ENCODE measurements around the gene IRF2BPL.

IRF2BPL gene

DNA sequence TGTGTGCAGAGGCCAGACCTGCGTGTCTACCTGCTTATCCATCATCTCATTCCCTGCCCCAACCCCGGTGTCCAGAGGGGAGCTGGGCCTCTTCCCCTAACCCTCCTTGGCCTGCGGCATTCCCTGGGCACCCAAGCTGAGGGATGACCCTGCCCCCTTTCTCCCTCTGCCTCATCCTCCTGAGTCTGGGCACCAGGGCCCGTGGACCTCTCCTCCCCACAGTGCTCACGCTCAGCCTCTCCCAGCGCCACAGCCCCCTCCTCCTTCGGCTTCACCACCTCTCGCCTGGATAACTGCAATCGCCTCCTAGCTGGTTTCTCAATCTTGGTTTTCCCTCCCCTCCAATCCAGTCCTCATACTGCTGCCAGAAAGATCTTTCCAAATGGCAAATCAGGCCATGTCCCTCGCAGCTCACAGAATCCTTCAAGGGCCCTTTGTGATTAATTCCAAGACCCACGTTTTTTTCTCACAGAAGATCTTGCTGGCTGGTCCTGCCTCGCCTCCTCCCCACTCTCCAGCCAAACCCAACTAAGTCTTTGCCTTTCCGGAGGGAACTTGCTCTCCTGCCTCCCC, 16.2 kb downstream of the IRF2BPL start:
- H3K4me3 Mint-ChIP-seq, result no peak overlapping the region
- H3K9me3 Mint-ChIP-seq, result no peaks in the 10 kb centered on the region
- H3K27ac Mint-ChIP-seq, result no peak overlapping the region
- H3K27me3 Mint-ChIP-seq, result no peaks in the 10 kb centered on the region
- no peaks in the 10 kb centered on the region for H3K36me3 Mint-ChIP-seq
- H3K4me1 Mint-ChIP-seq, result peaks cover 23% of the 10 kb centered on the region

DNA sequence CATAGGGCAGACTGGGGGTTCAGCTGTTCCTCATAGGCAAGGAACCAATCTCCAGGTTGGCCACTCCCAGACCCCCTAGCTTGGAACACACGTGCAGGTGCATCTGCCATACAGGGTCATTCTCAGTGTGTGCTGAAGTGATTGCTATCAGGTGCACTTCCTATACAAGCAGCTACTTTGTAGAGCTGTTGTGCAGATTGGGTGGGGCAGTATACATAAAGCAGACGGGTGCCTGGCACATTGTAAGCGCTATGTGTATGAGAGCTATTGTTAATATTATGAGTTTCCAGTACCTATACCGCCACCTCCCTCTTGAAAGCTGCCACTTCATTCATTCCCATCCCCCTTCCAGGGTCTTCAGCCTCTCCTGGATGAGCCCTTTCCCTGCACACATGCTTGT, 17.3 kb downstream of the IRF2BPL start:
- Mint-ChIP-seq H3K27ac (peak overlapping the region; percentile 3), H3K4me3 (no peak overlapping the region), H3K4me1 (peaks cover 23% of the 10 kb centered on the region), H3K27me3 (no peaks in the 10 kb centered on the region), H3K36me3 (no peaks in the 10 kb centered on the region), H3K9me3 (no peaks in the 10 kb centered on the region)

DNA sequence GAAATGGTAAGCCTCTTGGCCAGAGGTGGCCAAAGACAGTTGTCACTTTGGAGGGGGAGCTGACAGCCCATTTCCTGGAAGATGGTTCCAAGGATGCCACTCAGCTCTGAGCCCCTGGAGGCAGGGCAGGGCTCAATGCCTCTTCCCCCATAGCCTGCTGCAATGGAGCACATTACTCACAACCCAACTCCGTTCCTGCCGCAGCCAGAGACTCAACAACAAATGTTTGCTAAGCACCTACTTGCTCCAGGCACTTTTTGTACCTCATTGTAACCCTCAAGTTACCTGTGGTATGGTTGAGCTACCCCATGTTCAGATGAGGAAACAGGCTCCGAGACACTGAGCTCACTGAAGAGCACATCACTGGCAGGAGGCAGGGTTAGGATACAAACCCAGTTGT, 19.5 kb downstream of the IRF2BPL start:
- Mint-ChIP-seq H3K4me3 (no peak overlapping the region), H3K27ac (no peak overlapping the region), H3K4me1 (peaks cover 23% of the 10 kb centered on the region), H3K27me3 (no peaks in the 10 kb centered on the region), H3K36me3 (no peaks in the 10 kb centered on the region), H3K9me3 (no peaks in the 10 kb centered on the region)

- H3K27me3 Mint-ChIP-seq, result no peaks in the 10 kb centered on the region
- no peak overlapping the region for H3K4me3 Mint-ChIP-seq
- H3K36me3 Mint-ChIP-seq, result no peaks in the 10 kb centered on the region
- no peaks in the 10 kb centered on the region for H3K9me3 Mint-ChIP-seq
- H3K27ac Mint-ChIP-seq, result no peak overlapping the region
- H3K4me1 Mint-ChIP-seq, result peaks cover 23% of the 10 kb centered on the region
These were observed 20.0 kb downstream of the IRF2BPL start for GRCh38 chr14:77008541-77008940.

DNA sequence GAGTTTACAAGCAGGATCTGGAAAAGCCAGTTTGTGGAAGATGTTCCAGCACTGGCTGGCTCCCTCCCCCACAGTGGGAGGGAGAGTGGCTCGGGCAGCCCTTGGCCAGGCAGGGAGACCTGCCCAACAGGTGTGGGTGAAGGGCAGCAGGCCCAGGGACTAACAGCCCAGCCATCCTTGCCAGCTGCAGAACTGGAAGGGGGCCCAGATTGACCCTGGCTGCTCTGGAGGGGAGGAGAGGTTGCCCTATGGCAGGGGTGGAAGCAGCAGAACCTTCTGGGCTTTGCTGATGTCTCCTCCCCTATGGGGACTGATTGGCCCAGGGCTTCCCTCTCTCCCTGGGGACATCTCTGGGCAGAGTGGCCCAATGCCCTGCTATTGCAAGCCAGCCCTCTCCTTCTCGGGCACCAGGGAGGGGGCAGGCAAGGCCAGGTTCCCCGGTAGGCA, 20.5 kb downstream of the IRF2BPL start:
- Mint-ChIP-seq H3K27me3 (no peaks in the 10 kb centered on the region), H3K36me3 (no peaks in the 10 kb centered on the region), H3K4me3 (no peak overlapping the region), H3K9me3 (no peaks in the 10 kb centered on the region), H3K4me1 (peaks cover 23% of the 10 kb centered on the region), H3K27ac (no peak overlapping the region)

DNA sequence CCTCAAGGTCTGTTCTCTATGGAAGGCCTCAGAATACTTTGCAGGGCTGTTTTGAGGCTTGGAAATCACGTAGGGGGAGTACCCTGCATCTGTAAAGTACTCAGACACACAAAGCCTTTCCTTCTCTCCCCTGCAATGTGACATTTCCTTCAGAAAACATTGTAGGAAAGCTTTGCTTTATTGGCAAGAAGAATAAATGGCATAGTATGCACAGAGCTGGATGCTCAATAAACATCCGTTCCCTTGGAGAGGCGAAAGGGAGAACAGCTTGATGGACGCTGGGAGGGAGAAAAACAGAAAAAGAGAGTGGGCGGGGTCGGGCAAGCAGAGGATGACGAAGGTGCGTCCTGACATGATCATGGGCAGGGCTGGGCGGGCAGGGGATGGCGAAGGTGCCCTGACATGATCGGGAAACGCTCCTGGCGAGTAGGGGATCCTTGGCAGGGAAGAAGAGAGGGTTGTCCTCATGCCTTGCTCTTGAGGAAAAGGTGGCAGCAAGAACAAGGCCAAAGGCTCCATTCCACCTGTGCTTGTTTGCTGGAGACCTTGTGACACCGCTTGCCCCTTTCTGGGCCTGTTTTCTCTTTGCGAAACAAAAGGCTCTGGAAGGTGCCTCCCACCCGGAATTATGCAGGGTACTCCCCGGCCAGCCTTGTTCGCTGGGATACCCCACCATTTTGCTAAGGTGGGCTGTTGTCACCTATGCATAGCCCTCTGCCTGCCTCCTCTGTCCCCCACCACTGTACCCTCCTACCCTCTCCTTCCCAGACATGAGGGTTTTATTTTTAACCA, 21.1 kb downstream of the IRF2BPL start:
- Mint-ChIP-seq H3K9me3 (no peaks in the 10 kb centered on the region), H3K27me3 (no peaks in the 10 kb centered on the region), H3K36me3 (no peaks in the 10 kb centered on the region), H3K4me3 (no peak overlapping the region), H3K27ac (no peak overlapping the region), H3K4me1 (peaks cover 22% of the 10 kb centered on the region)

- H3K27ac Mint-ChIP-seq, result no peak overlapping the region
- H3K9me3 Mint-ChIP-seq, result no peaks in the 10 kb centered on the region
- H3K4me3 Mint-ChIP-seq, result no peak overlapping the region
- H3K36me3 Mint-ChIP-seq, result no peaks in the 10 kb centered on the region
- no peaks in the 10 kb centered on the region for H3K27me3 Mint-ChIP-seq
- peaks cover 13% of the 10 kb centered on the region for H3K4me1 Mint-ChIP-seq
These were observed 22.4 kb downstream of the IRF2BPL start for GRCh38 chr14:77006132-77006531.

GRCh38 chr14:77005559-77005958, 22.9 kb downstream of the IRF2BPL start:
- H3K27me3 Mint-ChIP-seq, result no peaks in the 10 kb centered on the region
- H3K36me3 Mint-ChIP-seq, result no peaks in the 10 kb centered on the region
- H3K9me3 Mint-ChIP-seq, result no peaks in the 10 kb centered on the region
- H3K4me3 Mint-ChIP-seq, result no peak overlapping the region
- peaks cover 13% of the 10 kb centered on the region for H3K4me1 Mint-ChIP-seq
- no peak overlapping the region for H3K27ac Mint-ChIP-seq

DNA sequence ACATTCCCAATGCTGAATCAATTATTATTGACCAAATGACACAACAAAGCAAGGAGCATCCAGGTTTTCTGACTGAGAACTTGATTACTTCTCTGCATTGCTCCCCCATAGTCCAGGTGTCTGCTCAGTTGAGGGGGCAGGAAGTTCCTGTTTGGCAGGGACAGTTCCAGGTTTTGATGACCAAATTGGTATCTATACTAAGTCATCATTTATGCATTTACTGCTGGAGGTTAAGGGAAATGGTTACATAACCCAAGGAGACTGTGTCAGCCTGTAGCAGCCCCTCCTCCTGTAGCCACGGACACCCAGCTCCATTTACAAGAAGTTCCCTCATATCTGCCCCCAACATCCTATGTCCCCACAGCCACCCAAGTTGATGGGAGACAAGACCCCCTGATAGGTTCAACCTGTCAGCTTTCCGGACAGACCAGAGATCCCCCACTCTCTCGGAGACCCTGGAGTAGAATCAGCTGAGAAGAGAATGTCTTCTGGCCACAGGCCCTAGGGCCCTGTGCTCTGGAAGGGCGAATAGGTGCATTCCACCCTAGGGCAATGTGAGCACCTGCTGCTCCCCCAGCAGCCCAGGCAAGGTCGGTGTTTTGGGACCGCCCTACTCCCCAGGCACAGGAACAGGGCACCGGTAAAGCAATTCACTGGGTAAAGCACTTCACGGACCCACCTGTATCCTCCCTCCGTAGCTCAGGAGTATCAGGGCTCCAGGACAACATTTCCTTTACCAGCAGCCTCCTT, 23.6 kb downstream of the IRF2BPL start:
- Mint-ChIP-seq H3K4me3 (no peak overlapping the region), H3K27ac (peak overlapping the region; percentile 65), H3K27me3 (no peaks in the 10 kb centered on the region), H3K4me1 (peaks cover 16% of the 10 kb centered on the region), H3K36me3 (no peaks in the 10 kb centered on the region), H3K9me3 (no peaks in the 10 kb centered on the region)

DNA sequence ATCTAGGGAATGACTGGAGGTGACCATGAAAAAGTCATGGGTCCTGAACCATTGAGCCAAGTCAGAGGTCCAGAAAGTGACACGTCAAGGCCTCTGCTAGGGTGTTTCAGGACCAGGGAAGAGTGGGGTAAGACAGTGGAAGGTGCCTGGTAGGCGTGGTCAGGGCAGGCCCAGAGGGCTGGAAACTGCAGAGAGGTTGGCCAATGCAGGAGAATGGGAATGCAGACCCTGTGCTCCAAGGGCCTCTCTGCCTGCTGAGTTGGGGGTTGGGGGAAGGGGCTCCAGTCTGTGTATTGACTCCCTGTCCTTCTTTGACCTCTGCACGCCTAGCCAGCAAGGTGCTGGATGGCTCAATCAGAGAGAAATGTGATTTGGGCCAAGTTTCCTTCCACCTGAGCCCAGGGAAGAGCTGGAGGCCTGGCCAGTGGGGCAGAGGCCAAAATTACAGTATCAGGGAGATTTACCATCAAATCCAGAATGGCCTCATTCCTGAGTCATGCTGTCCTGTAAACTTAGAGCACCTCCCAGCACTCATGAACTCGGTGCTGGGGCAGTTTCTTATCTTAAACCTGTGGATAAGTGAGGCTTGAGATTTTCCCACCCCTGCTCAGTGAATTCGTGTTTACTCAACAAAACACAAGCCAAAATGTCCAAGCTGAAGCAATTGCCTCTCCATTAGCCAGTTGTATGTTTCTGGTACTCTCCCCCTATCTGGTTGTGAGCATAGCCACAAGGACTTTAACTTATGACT, 24.4 kb downstream of the IRF2BPL start:
- Mint-ChIP-seq H3K9me3 (no peaks in the 10 kb centered on the region), H3K36me3 (no peaks in the 10 kb centered on the region), H3K27ac (no peak overlapping the region), H3K4me1 (peaks cover 16% of the 10 kb centered on the region), H3K27me3 (no peaks in the 10 kb centered on the region), H3K4me3 (no peak overlapping the region)

- H3K4me3 Mint-ChIP-seq, result no peak overlapping the region
- H3K36me3 Mint-ChIP-seq, result no peaks in the 10 kb centered on the region
- no peaks in the 10 kb centered on the region for H3K27me3 Mint-ChIP-seq
- no peaks in the 10 kb centered on the region for H3K9me3 Mint-ChIP-seq
- peaks cover 16% of the 10 kb centered on the region for H3K4me1 Mint-ChIP-seq
- H3K27ac Mint-ChIP-seq, result no peak overlapping the region
These were observed 25.6 kb downstream of the IRF2BPL start for GRCh38 chr14:77002889-77003288.

DNA sequence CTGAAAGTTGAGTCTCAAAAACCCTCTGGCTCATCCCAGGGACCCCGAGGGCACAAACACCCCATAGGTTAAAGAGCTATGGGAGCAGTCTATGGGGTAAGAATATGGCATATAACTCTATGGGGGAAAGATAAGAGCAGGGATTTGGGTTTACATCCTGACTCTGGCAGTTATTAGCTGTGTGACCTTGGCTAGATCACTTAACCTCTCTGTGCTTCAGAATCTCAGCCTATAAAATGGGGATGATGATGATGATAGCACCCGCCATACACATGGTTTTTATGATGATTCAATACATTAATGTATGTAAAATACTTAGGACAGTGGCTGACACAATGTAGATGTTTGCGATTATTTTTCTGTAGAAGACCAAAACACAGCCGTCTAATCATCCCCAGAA, 26.2 kb downstream of the IRF2BPL start:
- peak overlapping the region; percentile 47 for H3K27ac Mint-ChIP-seq
- no peaks in the 10 kb centered on the region for H3K9me3 Mint-ChIP-seq
- H3K4me3 Mint-ChIP-seq, result no peak overlapping the region
- H3K4me1 Mint-ChIP-seq, result peaks cover 16% of the 10 kb centered on the region
- no peaks in the 10 kb centered on the region for H3K36me3 Mint-ChIP-seq
- no peaks in the 10 kb centered on the region for H3K27me3 Mint-ChIP-seq

GRCh38 chr14:77000340-77001270, 27.9 kb downstream of the IRF2BPL start:
- Mint-ChIP-seq H3K4me1 (peaks cover 16% of the 10 kb centered on the region), H3K27me3 (no peaks in the 10 kb centered on the region), H3K4me3 (peak overlapping the region; percentile 19), H3K36me3 (no peaks in the 10 kb centered on the region), H3K27ac (peak overlapping the region; percentile 52), H3K9me3 (no peaks in the 10 kb centered on the region)

DNA sequence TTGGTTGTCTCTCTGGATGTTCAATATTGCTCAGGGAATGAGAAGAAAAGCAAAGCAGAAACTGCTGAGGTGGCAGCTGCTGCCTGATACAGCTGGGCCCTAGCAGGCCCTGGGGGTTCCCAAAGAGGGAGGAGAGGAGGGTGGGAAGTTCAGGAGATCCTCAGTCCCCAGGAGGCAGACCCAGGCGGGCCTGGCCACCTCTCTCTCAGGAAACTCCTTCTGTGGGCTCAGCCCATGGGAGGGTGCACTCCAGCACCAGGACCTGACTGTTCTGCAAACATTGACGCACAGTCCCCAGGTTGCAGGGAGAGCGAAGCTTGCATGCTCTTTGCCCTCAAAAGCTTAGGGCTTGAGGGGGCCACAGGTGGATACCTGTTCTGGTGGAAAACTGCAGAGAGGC, 29.6 kb downstream of the IRF2BPL start:
- no peaks in the 10 kb centered on the region for H3K27me3 Mint-ChIP-seq
- no peak overlapping the region for H3K4me3 Mint-ChIP-seq
- peaks cover 27% of the 10 kb centered on the region for H3K4me1 Mint-ChIP-seq
- H3K27ac Mint-ChIP-seq, result no peak overlapping the region
- no peaks in the 10 kb centered on the region for H3K36me3 Mint-ChIP-seq
- H3K9me3 Mint-ChIP-seq, result no peaks in the 10 kb centered on the region
